PC-3 (cell line): Measurements from ENCODE around the gene ATP10A. TPM values are rescaled to one million over a fixed set of nuclear protein-coding genes. Genes with fewer than 3 reads are reported as not detected.

Source experiments
- ATAC-seq: fragments of 200-7000 bp; cut with Tn5 transposase; 2 replicates; pipeline ENCODE4 v1.9.1; 2020; ENCODE audit warnings: mild to moderate bottlenecking, moderate library complexity
- BruUV-seq: library from RNA; stranded (reverse); fragments of 400-500 nt; replicated peaks from 2 replicates; lab custom pipeline; 2021; lab: Mats Ljungman, UMichigan
- CTCF ChIA-PET: fragments of 300-600 bp; sonication (Branson Sonifier 250); formaldehyde crosslinking; loops from one replicate; lab custom pipeline; 2022; ENCODE audit warnings: antibody characterized with exemption; lab: Charles Lee
- POLR2A ChIA-PET: fragments of 300-600 bp; sonication (Branson Sonifier 250); formaldehyde crosslinking; loops from one replicate; lab custom pipeline; 2022; ENCODE audit warnings: antibody characterized with exemption; ENCODE audit not compliant: unreplicated experiment; lab: Charles Lee
- DNase-seq: peaks from one replicate; pipeline ENCODE4 v3.0.0-alpha.2; 2015
- H2AFZ ChIP-seq: fragments of 300-600 bp; sonication (generic); 2 replicates; pipeline ENCODE4 v1.6.0; 2016; ENCODE audit warnings: antibody characterized with exemption, low read length
- H3F3A ChIP-seq: fragments of 300-600 bp; sonication (generic); one replicate; pipeline ENCODE4 v1.6.0; 2017; ENCODE audit warnings: antibody characterized with exemption, low read length, control low read depth, mild to moderate bottlenecking; ENCODE audit not compliant: unreplicated experiment
- H3K27ac ChIP-seq: fragments of 300-600 bp; sonication (generic); 2 replicates; pipeline ENCODE4 v1.5.1; 2016; ENCODE audit warnings: mild to moderate bottlenecking, low read length
- H3K27me3 ChIP-seq: fragments of 300-600 bp; sonication (generic); 2 replicates; pipeline ENCODE4 v1.6.1; 2016; ENCODE audit warnings: low read length, mixed read lengths
- H3K36me3 ChIP-seq: fragments of 300-600 bp; sonication (generic); 2 replicates; pipeline ENCODE4 v1.6.1; 2016; ENCODE audit warnings: low read depth, mixed run types, low read length, mixed read lengths
- H3K4me1 ChIP-seq: fragments of 300-600 bp; sonication (generic); 2 replicates; pipeline ENCODE4 v1.5.1; 2016; ENCODE audit warnings: low read length; ENCODE audit not compliant: insufficient read depth
- H3K4me2 ChIP-seq: fragments of 300-600 bp; sonication (generic); 2 replicates; pipeline ENCODE4 v1.6.0; 2016; ENCODE audit warnings: low read length
- H3K4me3 ChIP-seq: fragments of 300-600 bp; sonication (generic); 2 replicates; pipeline ENCODE4 v1.5.1; 2016; ENCODE audit warnings: mild to moderate bottlenecking, low read length, mixed read lengths
- H3K79me2 ChIP-seq: fragments of 300-600 bp; sonication (generic); 2 replicates; pipeline ENCODE4 v1.6.1; 2017; ENCODE audit warnings: low read length, mixed read lengths
- H3K9ac ChIP-seq: fragments of 300-600 bp; sonication (generic); 2 replicates; pipeline ENCODE4 v1.6.0; 2016; ENCODE audit warnings: mild to moderate bottlenecking, low read length
- H3K9me2 ChIP-seq: fragments of 300-600 bp; sonication (generic); replicated peaks from 2 replicates; pipeline ENCODE4 v1.6.1; 2016; ENCODE audit warnings: mixed run types, low read length, mixed read lengths
- H3K9me3 ChIP-seq: fragments of 300-600 bp; sonication (generic); 2 replicates; pipeline ENCODE4 v1.6.1; 2016; ENCODE audit warnings: low read length, mixed read lengths
- H4K20me1 ChIP-seq: fragments of 300-600 bp; sonication (generic); 2 replicates; pipeline ENCODE4 v1.6.1; 2016; ENCODE audit warnings: low read length, mixed read lengths
- CTCF ChIP-seq: fragments of 300-600 bp; sonication (generic); conservative IDR thresholded peaks from 2 replicates; pipeline ENCODE4 v1.5.1; 2017; ENCODE audit warnings: antibody characterized with exemption, low read depth, mild to moderate bottlenecking, low read length
- EZH2 ChIP-seq: fragments of 300-600 bp; sonication (generic); IDR thresholded peaks from one replicate; pipeline ENCODE4 v1.6.1; 2017; ENCODE audit warnings: antibody characterized with exemption, mild to moderate bottlenecking, low read length; ENCODE audit not compliant: unreplicated experiment
- EZH2phosphoT487 ChIP-seq: fragments of 300-600 bp; sonication (generic); IDR thresholded peaks from 2 replicates; pipeline ENCODE4 v1.6.1; 2018; ENCODE audit warnings: mild to moderate bottlenecking, antibody characterized with exemption, low read length, borderline replicate concordance
- intact Hi-C: fragments of 100-400 bp; cut with micrococcal nuclease; formaldehyde crosslinking; loops from 2 replicates; pipeline ENCODE4 v1.9.0; 2023
- total RNA-seq: library from RNA; depleted of rRNA; stranded (reverse); fragments of >200 nt; gene quantifications from 2 replicates; pipeline ENCODE4 v1.2.3, GENCODE V29; 2014

The ATP10A gene
- total RNA-seq, 1 experiment from 2014 or later, result 2.6 TPM

- H2AFZ ChIP-seq, result no peak overlapping the region
- H3K9ac ChIP-seq, result no peak overlapping the region
- ChIA-PET POLR2A (no interaction called here), CTCF (no interaction called here)
- no peak for DNase-seq
- peak; percentile 9; the same call in 1 of the 2 replicates for ATAC-seq
- intact Hi-C loops, result loop anchor here (5.0 kb wide), 2 partner anchors 38 to 42 kb away; no protein-coding TSS in a partner anchor
- no peaks in the 10 kb centered on the region for H3K36me3 ChIP-seq
- TF ChIP-seq EZH2phosphoT487, result no peak
- no peak for TF ChIP-seq EZH2
- TF ChIP-seq CTCF, result no peak
- H3F3A ChIP-seq, result no peaks in the 10 kb centered on the region
- H3K9me2 ChIP-seq, result no peaks in the 10 kb centered on the region
- H3K9me3 ChIP-seq, result no peaks in the 10 kb centered on the region
- peaks cover 65% of the 10 kb centered on the region for H3K4me1 ChIP-seq
- H3K79me2 ChIP-seq, result no peaks in the 10 kb centered on the region
- H3K4me3 ChIP-seq, result no peak overlapping the region
- peak overlapping the region; percentile 42 for H3K27ac ChIP-seq
- no TSS peak for BruUV-seq
- peak overlapping the region; percentile 24; the same call in 1 of the 2 replicates for H3K4me2 ChIP-seq
- H4K20me1 ChIP-seq, result no peaks in the 10 kb centered on the region
- no peaks in the 10 kb centered on the region for H3K27me3 ChIP-seq
These were observed 27.4 kb upstream of the ATP10A start for GRCh38 chr15:25890529-25890928.

- Histone ChIP-seq H3K4me3 (no peak overlapping the region), H3K9me3 (no peaks in the 10 kb centered on the region), H3K27me3 (no peaks in the 10 kb centered on the region), H3K4me1 (peaks cover 62% of the 10 kb centered on the region), H3K27ac (no peak overlapping the region), H2AFZ (no peak overlapping the region), H3K4me2 (peak overlapping the region; percentile 43), H3F3A (no peaks in the 10 kb centered on the region), H3K9me2 (no peaks in the 10 kb centered on the region), H4K20me1 (no peaks in the 10 kb centered on the region), H3K9ac (no peak overlapping the region), H3K36me3 (no peaks in the 10 kb centered on the region), H3K79me2 (no peaks in the 10 kb centered on the region)
- intact Hi-C loops, result no loop called here
- BruUV-seq, result no TSS peak
- DNase-seq (peak; percentile 73), ATAC-seq (no peak)
- TF ChIP-seq EZH2 (no peak), CTCF (no peak), EZH2phosphoT487 (no peak)
- ChIA-PET POLR2A (interaction anchor here (0.7 kb wide), 1 partner anchor 423 kb away, joined by 3 read pairs; no protein-coding TSS in a partner anchor), CTCF (no interaction called here)
These were observed 24.7 kb upstream of the ATP10A start for GRCh38 chr15:25887870-25888269.

- no peaks in the 10 kb centered on the region for H4K20me1 ChIP-seq
- BruUV-seq, result no TSS peak
- CTCF ChIA-PET, result no interaction called here
- no peak overlapping the region for H3K4me3 ChIP-seq
- no peaks in the 10 kb centered on the region for H3F3A ChIP-seq
- no peak for TF ChIP-seq EZH2
- no peaks in the 10 kb centered on the region for H3K36me3 ChIP-seq
- peaks cover 57% of the 10 kb centered on the region for H3K4me1 ChIP-seq
- H3K9ac ChIP-seq, result no peak overlapping the region
- DNase-seq (no peak), ATAC-seq (no peak)
- no peaks in the 10 kb centered on the region for H3K27me3 ChIP-seq
- H3K9me2 ChIP-seq, result no peaks in the 10 kb centered on the region
- no peak overlapping the region for H2AFZ ChIP-seq
- POLR2A ChIA-PET, result no interaction called here
- no peak overlapping the region for H3K4me2 ChIP-seq
- H3K79me2 ChIP-seq, result no peaks in the 10 kb centered on the region
- no peak overlapping the region for H3K27ac ChIP-seq
- intact Hi-C loops, result no loop called here
- no peaks in the 10 kb centered on the region for H3K9me3 ChIP-seq
These were observed 23.5 kb upstream of the ATP10A start for GRCh38 chr15:25886498-25887140.
